T-helper 22 cell (primary cell): Measurements from ENCODE around the gene SYNM.
"Not testable (repeated sequence)": the region's sequence is repeated elsewhere in the genome, so short reads cannot be mapped to it uniquely, and the experiment has no call there.

Source experiments
- DNase-seq: peaks from one replicate; pipeline ENCODE4 v3.0.0-alpha.2; 2020; ENCODE audit warnings: low read depth

SYNM gene, protein sequence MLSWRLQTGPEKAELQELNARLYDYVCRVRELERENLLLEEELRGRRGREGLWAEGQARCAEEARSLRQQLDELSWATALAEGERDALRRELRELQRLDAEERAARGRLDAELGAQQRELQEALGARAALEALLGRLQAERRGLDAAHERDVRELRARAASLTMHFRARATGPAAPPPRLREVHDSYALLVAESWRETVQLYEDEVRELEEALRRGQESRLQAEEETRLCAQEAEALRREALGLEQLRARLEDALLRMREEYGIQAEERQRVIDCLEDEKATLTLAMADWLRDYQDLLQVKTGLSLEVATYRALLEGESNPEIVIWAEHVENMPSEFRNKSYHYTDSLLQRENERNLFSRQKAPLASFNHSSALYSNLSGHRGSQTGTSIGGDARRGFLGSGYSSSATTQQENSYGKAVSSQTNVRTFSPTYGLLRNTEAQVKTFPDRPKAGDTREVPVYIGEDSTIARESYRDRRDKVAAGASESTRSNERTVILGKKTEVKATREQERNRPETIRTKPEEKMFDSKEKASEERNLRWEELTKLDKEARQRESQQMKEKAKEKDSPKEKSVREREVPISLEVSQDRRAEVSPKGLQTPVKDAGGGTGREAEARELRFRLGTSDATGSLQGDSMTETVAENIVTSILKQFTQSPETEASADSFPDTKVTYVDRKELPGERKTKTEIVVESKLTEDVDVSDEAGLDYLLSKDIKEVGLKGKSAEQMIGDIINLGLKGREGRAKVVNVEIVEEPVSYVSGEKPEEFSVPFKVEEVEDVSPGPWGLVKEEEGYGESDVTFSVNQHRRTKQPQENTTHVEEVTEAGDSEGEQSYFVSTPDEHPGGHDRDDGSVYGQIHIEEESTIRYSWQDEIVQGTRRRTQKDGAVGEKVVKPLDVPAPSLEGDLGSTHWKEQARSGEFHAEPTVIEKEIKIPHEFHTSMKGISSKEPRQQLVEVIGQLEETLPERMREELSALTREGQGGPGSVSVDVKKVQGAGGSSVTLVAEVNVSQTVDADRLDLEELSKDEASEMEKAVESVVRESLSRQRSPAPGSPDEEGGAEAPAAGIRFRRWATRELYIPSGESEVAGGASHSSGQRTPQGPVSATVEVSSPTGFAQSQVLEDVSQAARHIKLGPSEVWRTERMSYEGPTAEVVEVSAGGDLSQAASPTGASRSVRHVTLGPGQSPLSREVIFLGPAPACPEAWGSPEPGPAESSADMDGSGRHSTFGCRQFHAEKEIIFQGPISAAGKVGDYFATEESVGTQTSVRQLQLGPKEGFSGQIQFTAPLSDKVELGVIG (N-terminal part only)

GRCh38 chr15:99104788-99105513 lies at the start of gene SYNM:
Gene SYNM, plus strand, starts transcription at chr15:99105080. Its CDS starts 120 bp downstream, at chr15:99105200.
- DNase-seq: no peak

DNA sequence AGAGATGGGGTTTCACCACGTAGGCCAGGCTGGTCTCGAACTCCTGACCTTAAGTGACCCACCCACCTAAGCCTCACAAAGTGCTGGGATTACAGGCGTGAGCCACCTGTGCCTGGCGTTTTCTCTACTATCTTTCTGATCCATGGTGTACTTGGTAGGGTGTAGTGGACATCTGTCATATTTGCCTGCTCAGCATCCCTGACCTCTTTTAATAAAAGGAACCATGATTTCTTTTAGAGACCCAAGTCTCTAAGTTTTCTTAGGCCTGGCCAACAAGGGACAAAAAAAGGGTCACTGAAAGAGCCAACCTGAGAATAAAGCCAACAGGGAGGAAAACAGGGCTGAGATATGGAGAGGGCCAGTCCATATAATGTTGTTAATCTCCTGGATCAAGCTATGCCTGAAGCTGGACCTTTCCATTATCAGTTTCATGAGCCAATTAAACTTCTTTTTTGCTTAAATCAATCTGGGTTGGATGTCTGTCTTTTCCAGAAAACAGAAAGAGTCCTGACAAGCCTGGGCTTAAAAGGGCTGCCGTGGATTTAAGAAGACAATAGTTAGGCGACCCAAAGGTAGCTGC lies 49.2 kb upstream of the SYNM start:
- no peak for DNase-seq

DNA sequence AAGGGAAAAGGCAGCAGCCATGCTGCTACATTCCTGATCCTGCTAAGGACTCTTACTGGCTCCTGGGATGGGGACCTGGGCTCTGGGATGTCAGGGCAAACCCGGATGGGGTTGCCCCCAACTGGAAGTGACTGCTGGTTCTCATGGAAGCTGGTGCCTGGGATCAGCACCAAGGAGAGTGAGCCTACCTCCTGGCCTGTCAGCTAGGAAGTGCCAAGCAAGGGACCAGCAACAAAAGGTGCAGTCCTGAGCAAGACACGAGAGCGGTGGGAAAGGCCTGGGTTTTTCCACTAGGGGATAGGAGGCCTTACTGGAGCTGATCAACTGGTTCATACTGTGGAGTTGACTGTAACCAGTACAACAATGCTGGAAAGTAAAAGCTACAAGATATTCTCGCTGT lies 47.9 kb upstream of the SYNM start:
- DNase-seq: no peak

DNA sequence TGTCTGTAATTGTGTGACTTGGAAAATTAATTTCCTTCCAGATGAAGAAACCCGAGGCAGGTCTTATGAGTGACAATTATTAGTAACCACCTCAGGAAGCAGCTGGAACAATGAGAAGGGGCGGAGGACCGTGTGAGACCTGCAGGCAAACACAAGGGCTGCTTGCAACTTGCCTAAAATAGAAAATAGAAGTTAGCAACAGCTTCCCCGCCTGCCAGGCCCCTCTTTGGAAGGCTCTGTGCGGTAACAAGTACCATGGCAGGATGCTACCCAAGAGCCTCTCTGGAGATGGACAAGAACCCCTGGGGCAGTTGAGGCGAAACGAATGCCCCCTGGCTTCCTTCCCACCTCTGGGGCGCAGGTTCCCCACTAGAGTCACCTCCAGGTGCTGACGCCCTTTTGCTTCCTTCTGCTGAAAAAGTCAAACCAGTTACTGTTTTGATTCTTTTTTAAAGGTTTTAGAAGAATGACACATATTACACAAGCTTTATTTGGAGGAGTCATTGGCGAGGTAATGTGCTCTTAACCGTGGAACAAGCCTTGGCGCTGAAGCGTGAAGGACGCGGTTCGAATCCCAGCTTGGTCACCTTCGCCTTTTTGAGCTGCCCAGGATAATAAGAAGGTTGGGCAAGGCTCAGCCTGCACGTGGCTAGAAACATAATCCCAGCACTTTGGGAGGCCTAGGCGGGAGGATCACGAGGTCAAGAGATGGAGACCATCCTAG lies 47.0 kb upstream of the SYNM start:
- no peak for DNase-seq

DNA sequence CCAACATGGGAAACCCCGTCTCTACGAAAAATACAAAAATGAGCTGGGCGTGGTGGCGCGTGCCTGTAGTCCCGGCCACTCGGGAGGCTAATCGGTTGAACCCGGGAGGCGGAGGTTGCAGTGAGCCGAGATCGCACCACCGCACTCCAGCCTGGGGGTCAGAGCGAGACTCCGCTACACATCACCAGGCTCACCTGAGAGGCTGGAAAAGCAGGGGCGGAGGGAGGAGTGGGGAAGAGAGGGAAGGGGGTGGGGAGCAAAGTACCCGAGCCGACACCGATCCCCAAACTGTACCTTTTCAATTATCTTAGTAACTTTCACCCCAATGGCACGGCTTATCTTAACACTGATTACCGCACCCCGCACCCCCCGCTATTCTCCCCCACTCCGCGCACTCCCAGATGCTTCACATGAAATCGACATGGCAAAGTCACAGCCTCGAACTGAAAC lies 46.4 kb upstream of the SYNM start:
- no peak for DNase-seq

DNA sequence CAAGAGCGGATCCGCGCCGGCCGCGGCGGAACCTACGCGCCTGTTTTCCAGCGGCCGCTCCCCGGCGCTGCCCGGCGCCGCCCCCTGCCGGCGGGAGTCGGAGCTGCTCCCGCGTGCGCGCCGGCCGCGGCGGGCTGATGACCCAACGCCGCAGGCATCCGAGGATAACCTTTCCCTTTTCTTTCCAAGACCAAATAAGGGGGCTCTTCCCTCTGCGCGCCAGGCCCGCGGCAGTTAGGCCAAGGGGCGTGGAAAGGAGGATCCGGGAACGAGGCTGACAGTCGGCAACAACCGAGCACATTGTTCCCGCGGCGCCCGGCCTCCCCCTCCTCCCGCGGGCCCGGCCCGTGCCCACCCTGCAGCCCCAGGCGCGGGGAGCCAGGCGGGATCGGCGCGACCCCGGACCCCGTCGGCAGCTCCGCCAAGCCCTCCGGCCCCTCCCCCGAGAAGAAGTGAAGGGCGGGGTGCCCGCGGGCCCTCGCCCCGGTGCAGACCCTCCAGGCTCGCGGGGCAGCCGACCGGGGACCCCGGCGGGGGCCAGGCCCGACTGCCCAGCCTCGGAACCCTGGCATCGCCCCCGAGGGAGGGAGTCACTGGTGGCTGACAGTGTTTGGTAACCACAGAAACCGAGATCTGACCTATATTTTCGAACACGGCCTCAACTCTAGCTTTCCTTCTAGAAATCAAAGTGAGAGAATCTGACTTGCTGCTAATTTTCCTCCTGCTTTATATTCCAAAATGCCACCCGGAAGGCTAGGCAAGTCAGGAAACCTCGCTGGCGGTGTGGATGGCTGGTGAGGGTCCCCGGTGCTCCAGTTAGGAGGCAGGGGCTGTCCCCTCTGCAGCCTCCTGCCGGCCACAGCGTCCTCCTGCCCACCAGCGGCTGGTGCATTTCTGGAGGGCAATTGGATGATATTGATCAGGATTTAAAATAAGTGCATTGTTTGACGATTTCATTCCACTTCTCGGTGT lies 45.6 kb upstream of the SYNM start:
- DNase-seq: no peak

- DNase-seq: not testable (repeated sequence)
These were observed 44.7 kb upstream of the SYNM start for GRCh38 chr15:99060186-99060585.

DNA sequence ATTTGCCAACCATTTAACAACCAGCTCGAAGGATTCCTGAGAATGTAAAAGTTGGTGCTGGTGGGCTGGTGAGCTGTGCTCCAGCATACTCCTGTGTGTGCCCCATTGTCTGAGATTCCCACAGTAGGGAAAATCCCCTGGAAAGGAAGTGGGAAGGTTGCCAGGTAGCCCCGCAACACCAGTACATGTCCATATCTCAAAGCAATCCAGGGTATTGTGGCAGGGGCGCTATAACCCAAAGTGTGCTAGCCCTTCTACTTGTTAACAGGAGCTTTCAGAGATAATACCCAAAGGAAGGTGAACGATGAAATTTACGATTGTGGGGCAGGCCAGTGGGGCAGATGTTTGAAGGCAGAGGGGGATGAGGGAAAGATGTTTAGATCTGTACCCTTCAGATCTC lies 42.7 kb upstream of the SYNM start:
- no peak for DNase-seq

DNA sequence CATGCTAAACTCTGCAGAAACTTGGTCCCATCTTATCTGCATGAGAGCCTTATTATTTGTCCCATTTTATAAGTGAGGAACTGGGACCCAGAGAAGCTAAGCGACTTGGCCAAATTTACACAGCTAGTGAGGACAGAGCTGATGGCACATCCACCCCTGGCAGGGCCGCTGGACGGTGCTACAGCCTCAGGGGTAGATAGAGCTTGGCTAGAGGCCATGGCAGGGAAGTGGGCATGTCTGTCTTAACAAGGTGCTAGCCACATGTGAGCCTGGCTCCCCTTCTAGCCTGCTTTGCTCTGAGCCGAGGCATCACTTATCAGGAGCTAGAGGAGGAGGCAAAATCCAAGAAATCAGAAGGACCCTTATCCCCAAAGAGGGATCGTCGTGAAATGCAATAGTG lies 36.7 kb upstream of the SYNM start:
- no peak for DNase-seq

DNA sequence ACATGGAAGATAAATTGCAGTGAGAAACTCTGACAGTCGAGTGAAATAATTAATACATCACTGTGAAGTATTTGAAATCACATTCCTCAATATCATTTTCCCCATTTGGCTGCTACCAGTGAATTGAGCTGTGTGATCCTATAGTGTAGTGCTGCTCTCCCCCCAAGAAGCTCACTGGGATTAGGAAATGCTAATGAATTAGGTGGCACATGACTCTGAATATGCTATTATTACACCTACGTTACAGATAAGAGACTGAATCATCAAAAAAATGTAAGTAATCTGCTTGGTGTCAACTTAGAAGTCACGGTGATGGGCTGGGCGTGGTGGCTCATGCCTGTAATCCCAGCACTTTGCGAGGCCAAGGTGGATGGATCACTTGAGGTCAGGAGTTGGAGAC lies 34.7 kb upstream of the SYNM start:
- no peak for DNase-seq

DNA sequence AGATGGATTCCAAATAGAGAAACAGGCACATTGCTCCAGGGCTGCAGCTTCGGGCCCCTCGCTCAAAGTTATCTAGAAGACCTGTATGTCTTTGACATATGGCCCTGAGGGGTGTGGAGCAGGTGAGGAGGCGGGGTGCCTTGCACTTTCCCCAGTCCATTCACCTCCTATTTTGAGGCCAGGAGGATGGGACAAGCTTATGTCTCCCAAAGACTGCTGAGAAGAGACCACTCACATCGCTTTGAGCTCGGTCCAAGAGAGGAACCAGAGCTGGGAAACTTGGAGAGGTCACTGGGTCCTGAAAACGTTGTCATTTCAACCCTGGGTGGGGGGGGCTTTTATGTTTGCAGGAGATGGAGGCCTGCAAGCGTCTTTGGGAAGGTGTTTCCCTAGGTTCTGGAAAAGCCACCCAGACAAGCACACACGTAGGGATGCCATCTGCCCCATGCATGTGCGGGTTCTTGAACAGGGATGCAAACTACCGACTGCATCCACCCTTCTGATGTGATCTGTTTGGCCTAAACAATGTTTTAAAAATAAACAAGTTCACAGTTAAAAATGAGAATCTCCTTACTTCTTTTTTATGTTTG lies 33.7 kb upstream of the SYNM start:
- no peak for DNase-seq

- DNase-seq: no peak
These were observed 31.7 kb upstream of the SYNM start for GRCh38 chr15:99073008-99073717.

DNA sequence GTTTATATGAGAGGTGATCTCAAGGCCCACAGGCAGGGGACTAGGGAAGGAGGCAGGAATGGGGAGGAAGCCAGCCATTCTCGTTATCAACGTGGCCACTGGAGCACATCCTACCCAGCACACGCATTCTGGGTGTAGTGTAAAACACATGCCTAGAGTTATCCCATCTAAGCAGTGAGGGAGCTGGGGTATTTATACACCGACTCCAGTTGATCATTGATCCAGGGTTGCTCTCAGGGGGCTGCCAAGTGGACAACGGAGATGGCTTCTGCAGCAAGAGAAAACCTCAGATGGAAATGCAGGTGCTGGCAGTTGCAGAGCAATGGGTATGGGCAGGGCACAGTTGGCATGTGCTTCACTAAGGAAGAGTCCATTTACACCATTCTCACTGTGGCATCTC lies 30.4 kb upstream of the SYNM start:
- DNase-seq: no peak

DNA sequence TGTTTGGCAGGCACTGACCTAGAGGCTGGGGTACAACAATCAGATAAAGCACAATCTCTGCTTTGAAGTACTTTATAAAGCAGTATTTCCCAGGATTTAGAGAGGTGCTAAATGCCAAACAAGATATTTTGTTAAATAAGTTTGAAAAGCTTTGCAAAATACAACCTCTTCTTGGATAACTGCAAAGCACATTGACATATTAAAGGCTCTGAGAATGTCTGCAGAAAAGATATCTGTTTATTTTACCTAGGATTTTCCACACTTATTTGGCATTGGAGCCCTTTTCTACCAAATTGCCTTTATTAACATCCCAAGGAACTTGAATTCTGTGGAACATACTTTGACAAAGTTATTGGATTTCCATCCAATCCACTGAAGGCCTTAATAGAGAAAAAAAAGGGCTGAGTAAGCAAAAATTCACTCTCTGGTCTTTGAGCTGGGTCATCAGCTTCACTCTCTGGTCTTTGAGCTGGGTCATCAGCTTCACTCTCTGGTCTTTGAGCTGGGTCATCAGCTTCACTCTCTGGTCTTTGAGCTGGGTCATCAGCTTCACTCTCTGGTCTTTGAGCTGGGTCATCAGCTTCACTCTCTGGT lies 29.7 kb upstream of the SYNM start:
- DNase-seq: not testable (repeated sequence)

DNA sequence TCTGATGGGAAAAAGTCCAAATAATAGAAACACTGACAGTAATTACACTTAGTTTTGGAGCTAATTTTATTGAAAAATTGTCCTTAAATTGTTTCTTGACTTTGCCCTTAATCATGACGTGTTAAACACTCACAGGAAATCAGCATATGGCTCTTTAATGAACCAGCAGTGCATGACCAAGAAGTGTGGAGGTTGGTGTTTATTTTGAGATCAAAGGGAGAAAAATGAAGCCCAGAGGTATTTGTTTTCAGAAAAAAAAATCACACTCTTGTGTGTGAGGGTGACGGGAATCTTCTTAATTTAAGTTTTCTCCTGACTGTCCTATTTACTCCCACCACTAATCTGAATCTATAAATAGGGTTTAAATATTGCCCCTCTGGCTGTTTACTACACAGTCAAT lies 28.8 kb upstream of the SYNM start:
- DNase-seq: no peak

DNA sequence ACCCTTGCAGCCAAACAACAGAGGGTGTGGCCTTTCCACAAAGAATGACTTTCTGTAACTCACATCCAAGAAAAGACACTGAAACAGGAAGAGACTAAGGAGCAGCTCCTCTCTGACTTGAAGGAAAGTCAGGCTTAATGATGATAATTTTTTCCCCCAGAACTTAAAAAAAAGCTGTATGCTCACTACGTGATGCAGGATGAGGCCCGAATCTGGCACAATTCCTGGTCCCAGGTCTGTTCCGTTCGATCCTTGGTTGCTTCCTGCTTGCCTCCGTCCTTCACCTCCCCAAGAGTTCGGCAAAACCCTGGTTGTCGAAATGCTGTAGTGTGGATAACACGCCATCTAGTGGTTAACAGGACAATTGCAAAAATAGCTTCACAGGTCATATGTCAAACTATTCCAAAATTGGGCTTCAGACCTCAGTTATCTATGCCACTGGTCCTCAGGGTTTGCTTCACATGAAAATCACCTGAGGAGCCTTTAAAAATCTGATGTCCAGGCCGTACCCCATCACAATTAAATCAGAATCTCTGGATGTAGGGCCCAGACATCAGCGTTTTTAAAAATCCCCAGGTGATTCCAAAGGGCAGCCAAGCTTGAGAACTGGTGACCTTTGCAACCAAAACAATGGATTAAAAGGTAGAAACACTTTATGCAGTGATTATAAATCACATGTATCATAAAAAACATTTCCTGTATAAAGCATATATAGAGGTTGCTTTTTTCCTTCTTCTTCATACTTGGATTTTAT lies 28.1 kb upstream of the SYNM start:
- no peak for DNase-seq

GRCh38 chr15:99082798-99083197 lies 22.1 kb upstream of the SYNM start:
- DNase-seq: no peak
